PC-3 (cell line): Measurements from ENCODE around the gene ADD1. TPM values are rescaled to one million over a fixed set of nuclear protein-coding genes. Genes with fewer than 3 reads are reported as not detected.

Experiments
- ATAC-seq: fragments of 200-7000 bp; cut with Tn5 transposase; 2 replicates; pipeline ENCODE4 v1.9.1; 2020; ENCODE audit warnings: mild to moderate bottlenecking, moderate library complexity
- BruUV-seq: library from RNA; stranded (reverse); fragments of 400-500 nt; replicated peaks from 2 replicates; lab custom pipeline; 2021; lab: Mats Ljungman, UMichigan
- CTCF ChIA-PET: fragments of 300-600 bp; sonication (Branson Sonifier 250); formaldehyde crosslinking; loops from one replicate; lab custom pipeline; 2022; ENCODE audit warnings: antibody characterized with exemption; lab: Charles Lee
- POLR2A ChIA-PET: fragments of 300-600 bp; sonication (Branson Sonifier 250); formaldehyde crosslinking; loops from one replicate; lab custom pipeline; 2022; ENCODE audit warnings: antibody characterized with exemption; ENCODE audit not compliant: unreplicated experiment; lab: Charles Lee
- DNase-seq: peaks from one replicate; pipeline ENCODE4 v3.0.0-alpha.2; 2015
- H2AFZ ChIP-seq: fragments of 300-600 bp; sonication (generic); 2 replicates; pipeline ENCODE4 v1.6.0; 2016; ENCODE audit warnings: antibody characterized with exemption, low read length
- H3F3A ChIP-seq: fragments of 300-600 bp; sonication (generic); one replicate; pipeline ENCODE4 v1.6.0; 2017; ENCODE audit warnings: antibody characterized with exemption, low read length, control low read depth, mild to moderate bottlenecking; ENCODE audit not compliant: unreplicated experiment
- H3K27ac ChIP-seq: fragments of 300-600 bp; sonication (generic); 2 replicates; pipeline ENCODE4 v1.5.1; 2016; ENCODE audit warnings: mild to moderate bottlenecking, low read length
- H3K27me3 ChIP-seq: fragments of 300-600 bp; sonication (generic); 2 replicates; pipeline ENCODE4 v1.6.1; 2016; ENCODE audit warnings: low read length, mixed read lengths
- H3K36me3 ChIP-seq: fragments of 300-600 bp; sonication (generic); 2 replicates; pipeline ENCODE4 v1.6.1; 2016; ENCODE audit warnings: low read depth, mixed run types, low read length, mixed read lengths
- H3K4me1 ChIP-seq: fragments of 300-600 bp; sonication (generic); 2 replicates; pipeline ENCODE4 v1.5.1; 2016; ENCODE audit warnings: low read length; ENCODE audit not compliant: insufficient read depth
- H3K4me2 ChIP-seq: fragments of 300-600 bp; sonication (generic); 2 replicates; pipeline ENCODE4 v1.6.0; 2016; ENCODE audit warnings: low read length
- H3K4me3 ChIP-seq: fragments of 300-600 bp; sonication (generic); 2 replicates; pipeline ENCODE4 v1.5.1; 2016; ENCODE audit warnings: mild to moderate bottlenecking, low read length, mixed read lengths
- H3K79me2 ChIP-seq: fragments of 300-600 bp; sonication (generic); 2 replicates; pipeline ENCODE4 v1.6.1; 2017; ENCODE audit warnings: low read length, mixed read lengths
- H3K9ac ChIP-seq: fragments of 300-600 bp; sonication (generic); 2 replicates; pipeline ENCODE4 v1.6.0; 2016; ENCODE audit warnings: mild to moderate bottlenecking, low read length
- H3K9me2 ChIP-seq: fragments of 300-600 bp; sonication (generic); replicated peaks from 2 replicates; pipeline ENCODE4 v1.6.1; 2016; ENCODE audit warnings: mixed run types, low read length, mixed read lengths
- H3K9me3 ChIP-seq: fragments of 300-600 bp; sonication (generic); 2 replicates; pipeline ENCODE4 v1.6.1; 2016; ENCODE audit warnings: low read length, mixed read lengths
- H4K20me1 ChIP-seq: fragments of 300-600 bp; sonication (generic); 2 replicates; pipeline ENCODE4 v1.6.1; 2016; ENCODE audit warnings: low read length, mixed read lengths
- CTCF ChIP-seq: fragments of 300-600 bp; sonication (generic); conservative IDR thresholded peaks from 2 replicates; pipeline ENCODE4 v1.5.1; 2017; ENCODE audit warnings: antibody characterized with exemption, low read depth, mild to moderate bottlenecking, low read length
- EZH2 ChIP-seq: fragments of 300-600 bp; sonication (generic); IDR thresholded peaks from one replicate; pipeline ENCODE4 v1.6.1; 2017; ENCODE audit warnings: antibody characterized with exemption, mild to moderate bottlenecking, low read length; ENCODE audit not compliant: unreplicated experiment
- EZH2phosphoT487 ChIP-seq: fragments of 300-600 bp; sonication (generic); IDR thresholded peaks from 2 replicates; pipeline ENCODE4 v1.6.1; 2018; ENCODE audit warnings: mild to moderate bottlenecking, antibody characterized with exemption, low read length, borderline replicate concordance
- intact Hi-C: fragments of 100-400 bp; cut with micrococcal nuclease; formaldehyde crosslinking; loops from 2 replicates; pipeline ENCODE4 v1.9.0; 2023
- total RNA-seq: library from RNA; depleted of rRNA; stranded (reverse); fragments of >200 nt; gene quantifications from 2 replicates; pipeline ENCODE4 v1.2.3, GENCODE V29; 2014

The ADD1 gene
- total RNA-seq, 1 experiment from 2014 or later, result 118 TPM

DNA sequence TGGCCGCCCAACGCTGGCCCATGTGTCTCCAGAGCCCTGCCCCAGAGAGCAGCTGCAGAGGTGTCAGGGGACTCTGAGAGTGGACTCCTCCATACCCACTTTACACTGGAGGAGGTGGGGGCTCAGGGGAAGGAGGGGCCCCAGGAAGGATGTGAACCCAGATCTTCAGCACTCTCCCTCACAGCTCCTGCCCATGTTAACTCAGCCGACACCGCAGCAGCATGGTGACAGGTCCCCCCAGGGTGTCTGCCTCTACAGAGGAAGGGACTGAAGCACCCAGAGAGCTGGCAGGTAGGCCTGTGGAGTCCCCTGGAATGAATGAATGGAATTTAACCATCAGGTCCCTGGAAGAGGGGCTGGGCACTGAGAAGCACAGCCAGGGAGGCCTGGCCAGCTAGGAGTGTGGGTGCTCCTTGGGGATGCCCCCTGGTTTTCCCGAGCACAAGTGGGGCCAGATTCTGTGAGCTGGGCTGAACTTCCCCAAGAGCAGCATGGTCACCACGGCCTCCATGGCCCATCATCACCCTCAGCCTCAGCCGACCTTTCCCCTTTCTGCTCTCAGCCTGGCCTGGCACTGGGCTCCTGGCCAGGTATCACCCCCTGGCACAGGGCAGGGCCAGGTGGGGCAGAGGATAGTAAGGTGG, 28.9 kb upstream of the ADD1 start:
- Histone ChIP-seq H3K9me2 (no peaks in the 10 kb centered on the region), H3F3A (no peaks in the 10 kb centered on the region), H3K4me3 (no peak overlapping the region), H3K9me3 (no peaks in the 10 kb centered on the region), H3K9ac (no peak overlapping the region), H3K27ac (no peak overlapping the region), H2AFZ (no peak overlapping the region), H4K20me1 (no peaks in the 10 kb centered on the region), H3K4me2 (no peak overlapping the region), H3K4me1 (peaks cover 4% of the 10 kb centered on the region; the same call in 1 of the 2 replicates), H3K36me3 (no peaks in the 10 kb centered on the region), H3K27me3 (no peaks in the 10 kb centered on the region), H3K79me2 (peaks cover 13% of the 10 kb centered on the region; the same call in 1 of the 2 replicates)
- CTCF ChIA-PET, result no interaction called here
- DNase-seq (no peak), ATAC-seq (no peak)
- POLR2A ChIA-PET, result no interaction called here
- TF ChIP-seq CTCF, result no peak
- TF ChIP-seq EZH2, result no peak
- no peak for TF ChIP-seq EZH2phosphoT487
- intact Hi-C loops, result no loop called here
- BruUV-seq, result no TSS peak

GRCh38 chr4:2816401-2816954, 27.2 kb upstream of the ADD1 start:
- H3K27ac ChIP-seq, result no peak overlapping the region
- no peaks in the 10 kb centered on the region for H3K36me3 ChIP-seq
- no peaks in the 10 kb centered on the region for H3F3A ChIP-seq
- POLR2A ChIA-PET, result no interaction called here
- H3K79me2 ChIP-seq, result peaks cover 13% of the 10 kb centered on the region; the same call in 1 of the 2 replicates
- no peak overlapping the region for H3K4me2 ChIP-seq
- CTCF ChIA-PET, result no interaction called here
- TF ChIP-seq EZH2phosphoT487 (no peak), EZH2 (no peak), CTCF (no peak)
- ATAC-seq (no peak), DNase-seq (no peak)
- H4K20me1 ChIP-seq, result no peaks in the 10 kb centered on the region
- H2AFZ ChIP-seq, result no peak overlapping the region
- H3K4me1 ChIP-seq, result peaks cover 4% of the 10 kb centered on the region; the same call in 1 of the 2 replicates
- H3K9me2 ChIP-seq, result no peaks in the 10 kb centered on the region
- no peak overlapping the region for H3K4me3 ChIP-seq
- H3K27me3 ChIP-seq, result no peaks in the 10 kb centered on the region
- intact Hi-C loops, result no loop called here
- no peaks in the 10 kb centered on the region for H3K9me3 ChIP-seq
- no TSS peak for BruUV-seq
- no peak overlapping the region for H3K9ac ChIP-seq

DNA sequence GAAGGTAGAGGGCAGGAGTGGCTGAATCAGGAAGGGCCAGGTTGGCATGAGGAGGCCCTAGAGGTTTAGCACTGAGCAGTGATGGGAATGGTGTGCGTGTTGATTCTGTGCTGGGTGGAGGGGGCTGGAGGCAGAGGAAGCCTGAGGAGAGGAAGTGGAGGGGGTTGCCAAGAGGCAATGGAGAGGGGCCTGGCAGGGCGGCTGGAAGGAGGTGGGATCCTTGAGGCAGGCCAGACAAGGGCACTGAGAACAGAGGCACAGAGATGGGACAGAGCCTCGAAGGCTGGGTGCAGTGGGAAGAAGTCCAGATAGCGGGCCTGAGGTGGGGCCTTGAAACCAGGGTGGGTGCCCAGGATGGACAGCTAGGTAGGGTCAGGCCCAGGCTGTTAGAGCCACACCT, 26.5 kb upstream of the ADD1 start:
- Histone ChIP-seq H3K9ac (no peak overlapping the region), H3K9me3 (no peaks in the 10 kb centered on the region), H3F3A (no peaks in the 10 kb centered on the region), H3K4me1 (peaks cover 4% of the 10 kb centered on the region; the same call in 1 of the 2 replicates), H3K27me3 (no peaks in the 10 kb centered on the region), H3K27ac (no peak overlapping the region), H3K36me3 (no peaks in the 10 kb centered on the region), H4K20me1 (no peaks in the 10 kb centered on the region), H3K79me2 (peaks cover 13% of the 10 kb centered on the region; the same call in 1 of the 2 replicates), H3K9me2 (no peaks in the 10 kb centered on the region), H2AFZ (no peak overlapping the region), H3K4me2 (no peak overlapping the region), H3K4me3 (no peak overlapping the region)
- TF ChIP-seq EZH2, result no peak
- no peak for TF ChIP-seq EZH2phosphoT487
- TF ChIP-seq CTCF, result no peak
- CTCF ChIA-PET, result no interaction called here
- intact Hi-C loops, result no loop called here
- no TSS peak for BruUV-seq
- DNase-seq (no peak), ATAC-seq (no peak)
- POLR2A ChIA-PET, result no interaction called here
